Neural progenitor cell (in vitro differentiated cells): Measurements from ENCODE around the gene STPG1. TPM values are rescaled to one million over a fixed set of nuclear protein-coding genes. Genes with fewer than 3 reads are reported as not detected.

ENCODE experiments used
- DNase-seq: peaks from one replicate; pipeline ENCODE4 v3.0.0-alpha.2; 2016; ENCODE audit warnings: low spot score
- H2AFZ ChIP-seq: fragments of 200-600 bp; sonication (generic); replicated peaks from 2 replicates; pipeline ENCODE4 v1.6.1; 2016; ENCODE audit warnings: antibody characterized with exemption
- H3F3A ChIP-seq: fragments of 200-600 bp; sonication (generic); 2 replicates; pipeline ENCODE4 v1.6.1; 2016; ENCODE audit warnings: antibody characterized with exemption, low read depth
- H3K27ac ChIP-seq: fragments of 200-600 bp; sonication (generic); 2 replicates; pipeline ENCODE4 v1.5.1; 2016; ENCODE audit warnings: mild to moderate bottlenecking
- H3K27me3 ChIP-seq: fragments of 200-600 bp; sonication (generic); 2 replicates; pipeline ENCODE4 v1.6.1; 2016; ENCODE audit warnings: mild to moderate bottlenecking, moderate library complexity
- H3K36me3 ChIP-seq: fragments of 200-600 bp; sonication (generic); 2 replicates; pipeline ENCODE4 v1.5.1; 2016
- H3K4me1 ChIP-seq: fragments of 200-600 bp; sonication (generic); 2 replicates; pipeline ENCODE4 v1.6.1; 2016; ENCODE audit warnings: mixed run types
- H3K4me2 ChIP-seq: fragments of 200-600 bp; sonication (generic); 2 replicates; pipeline ENCODE4 v1.6.1; 2016
- H3K4me3 ChIP-seq: fragments of 200-600 bp; sonication (generic); 2 replicates; pipeline ENCODE4 v1.5.1; 2016
- H3K79me2 ChIP-seq: fragments of 200-600 bp; sonication (generic); 2 replicates; pipeline ENCODE4 v1.6.1; 2016; ENCODE audit warnings: low read depth
- H3K9ac ChIP-seq: fragments of 200-600 bp; sonication (generic); 2 replicates; pipeline ENCODE4 v1.6.1; 2016
- H3K9me3 ChIP-seq: fragments of 200-600 bp; sonication (generic); 2 replicates; pipeline ENCODE4 v1.5.1; 2016; ENCODE audit warnings: low read depth
- H4K20me1 ChIP-seq: fragments of 200-600 bp; sonication (generic); 2 replicates; pipeline ENCODE4 v1.6.1; 2016; ENCODE audit warnings: low read depth
- H3K27ac Mint-ChIP-seq: 3 replicates; pipeline ENCODE4 v1.8.0; 2021; ENCODE audit warnings: mixed read lengths
- H3K27me3 Mint-ChIP-seq: 2 replicates; pipeline ENCODE4 v1.8.0; 2022; ENCODE audit warnings: low read depth, mild to moderate bottlenecking, inconsistent platforms, moderate library complexity, mixed read lengths; ENCODE audit not compliant: insufficient read depth
- H3K36me3 Mint-ChIP-seq: 3 replicates; pipeline ENCODE4 v1.8.0; 2021; ENCODE audit warnings: mixed read lengths
- H3K4me1 Mint-ChIP-seq: 3 replicates; pipeline ENCODE4 v1.8.0; 2021; ENCODE audit warnings: mixed read lengths
- H3K4me3 Mint-ChIP-seq: 3 replicates; pipeline ENCODE4 v1.8.0; 2021; ENCODE audit warnings: mild to moderate bottlenecking, moderate library complexity, mixed read lengths
- H3K9me3 Mint-ChIP-seq: 3 replicates; pipeline ENCODE4 v1.8.0; 2020; ENCODE audit warnings: mixed read lengths
- CTCF ChIP-seq: fragments of 200-600 bp; sonication (generic); IDR thresholded peaks from 2 replicates; pipeline ENCODE4 v1.5.1; 2017; ENCODE audit warnings: antibody characterized with exemption, mild to moderate bottlenecking
- EZH2 ChIP-seq: fragments of 200-600 bp; sonication (generic); IDR thresholded peaks from 2 replicates; pipeline ENCODE4 v1.6.1; 2017; ENCODE audit warnings: antibody characterized with exemption, mild to moderate bottlenecking, moderate library complexity
- EZH2phosphoT487 ChIP-seq: fragments of 200-600 bp; sonication (generic); IDR thresholded peaks from 2 replicates; pipeline ENCODE4 v1.6.1; 2017; ENCODE audit warnings: antibody characterized with exemption
- total RNA-seq: library from RNA; depleted of rRNA; stranded (reverse); fragments of >200 nt; gene quantifications from 2 replicates; pipeline ENCODE4 v1.2.3, GENCODE V29; 2015; ENCODE audit warnings: low replicate concordance

STPG1 gene
- total RNA-seq, 1 donor from 2014 or later, result 15.9 TPM

- no peaks in the 10 kb centered on the region for H3F3A ChIP-seq
- H3K36me3 Mint-ChIP-seq, result no peaks in the 10 kb centered on the region
- no peaks in the 10 kb centered on the region for H3K9me3 Mint-ChIP-seq
- H3K4me3 ChIP-seq, result no peak overlapping the region
- DNase-seq, result no peak
- peak overlapping the region; percentile 86 for H3K27ac Mint-ChIP-seq
- no peak overlapping the region for H3K4me3 Mint-ChIP-seq
- H3K9ac ChIP-seq, result no peak overlapping the region
- no peaks in the 10 kb centered on the region for H3K27me3 ChIP-seq
- no peaks in the 10 kb centered on the region for H3K79me2 ChIP-seq
- H3K27ac ChIP-seq, result no peak overlapping the region
- no peak overlapping the region for H2AFZ ChIP-seq
- no peak overlapping the region for H3K4me2 ChIP-seq
- H3K4me1 Mint-ChIP-seq, result peaks cover 18% of the 10 kb centered on the region
- H4K20me1 ChIP-seq, result no peaks in the 10 kb centered on the region
- H3K4me1 ChIP-seq, result peaks cover 15% of the 10 kb centered on the region
- no peak for TF ChIP-seq CTCF
- TF ChIP-seq EZH2phosphoT487, result no peak
- TF ChIP-seq EZH2, result no peak
- no peaks in the 10 kb centered on the region for H3K9me3 ChIP-seq
- peaks cover 16% of the 10 kb centered on the region for H3K27me3 Mint-ChIP-seq
- H3K36me3 ChIP-seq, result no peaks in the 10 kb centered on the region
These were observed 66.2 kb downstream of the STPG1 start for GRCh38 chr1:24347159-24347934.

GRCh38 chr1:24345334-24345733, 68.2 kb downstream of the STPG1 start:
- no peaks in the 10 kb centered on the region for H3K9me3 ChIP-seq
- H3K27me3 ChIP-seq, result no peaks in the 10 kb centered on the region
- H3F3A ChIP-seq, result no peaks in the 10 kb centered on the region
- Mint-ChIP-seq H3K27ac (no peak overlapping the region), H3K27me3 (peaks cover 9% of the 10 kb centered on the region), H3K4me1 (peaks cover 31% of the 10 kb centered on the region), H3K4me3 (no peak overlapping the region), H3K36me3 (no peaks in the 10 kb centered on the region), H3K9me3 (no peaks in the 10 kb centered on the region)
- H3K4me3 ChIP-seq, result no peak overlapping the region
- DNase-seq, result no peak
- peaks cover 32% of the 10 kb centered on the region for H3K4me1 ChIP-seq
- no peaks in the 10 kb centered on the region for H3K79me2 ChIP-seq
- no peak overlapping the region for H3K9ac ChIP-seq
- H3K4me2 ChIP-seq, result no peak overlapping the region
- H3K36me3 ChIP-seq, result no peaks in the 10 kb centered on the region
- no peak for TF ChIP-seq EZH2
- no peak for TF ChIP-seq CTCF
- TF ChIP-seq EZH2phosphoT487, result no peak
- no peak overlapping the region for H3K27ac ChIP-seq
- no peak overlapping the region for H2AFZ ChIP-seq
- no peaks in the 10 kb centered on the region for H4K20me1 ChIP-seq

- no peak for DNase-seq
- no peak overlapping the region for H3K9ac ChIP-seq
- no peaks in the 10 kb centered on the region for H3K27me3 ChIP-seq
These were observed 69.4 kb downstream of the STPG1 start for GRCh38 chr1:24344090-24344742.

More at GRCh38 chr1:24344090-24344742, 69.4 kb downstream of the STPG1 start:
- H3K79me2 ChIP-seq, result no peaks in the 10 kb centered on the region
- peaks cover 15% of the 10 kb centered on the region for H3K27me3 Mint-ChIP-seq
- peak overlapping the region; percentile 37 for H3K27ac Mint-ChIP-seq
- no peak overlapping the region for H3K4me3 ChIP-seq
- no peaks in the 10 kb centered on the region for H3K9me3 ChIP-seq
- H3K9me3 Mint-ChIP-seq, result no peaks in the 10 kb centered on the region
- no peaks in the 10 kb centered on the region for H3F3A ChIP-seq
- H2AFZ ChIP-seq, result no peak overlapping the region
- H3K4me2 ChIP-seq, result no peak overlapping the region
- no peaks in the 10 kb centered on the region for H3K36me3 Mint-ChIP-seq
- H3K27ac ChIP-seq, result no peak overlapping the region
- H3K4me1 ChIP-seq, result peaks cover 36% of the 10 kb centered on the region
- peaks cover 42% of the 10 kb centered on the region for H3K4me1 Mint-ChIP-seq
- H3K4me3 Mint-ChIP-seq, result no peak overlapping the region
- no peaks in the 10 kb centered on the region for H3K36me3 ChIP-seq
- TF ChIP-seq CTCF (no peak), EZH2phosphoT487 (no peak), EZH2 (no peak)
- H4K20me1 ChIP-seq, result no peaks in the 10 kb centered on the region
